GM23338 (cell line): ENCODE data around the gene TMEM120B. TPM values are rescaled to one million over a fixed set of nuclear protein-coding genes. Genes with fewer than 3 reads are reported as not detected.

ENCODE experiments used
- ATAC-seq: fragments of 200-7000 bp; cut with Tn5 transposase; 3 replicates; pipeline ENCODE4 v1.9.1; 2020
- DNase-seq: peaks from one replicate; pipeline ENCODE4 v3.0.0-alpha.2; 2015; ENCODE audit warnings: low spot score
- H2AFZ ChIP-seq: fragments of 200-600 bp; sonication (generic); 2 replicates; pipeline ENCODE4 v1.8.0; 2016; ENCODE audit warnings: antibody characterized with exemption, mild to moderate bottlenecking, moderate library complexity
- H3F3A ChIP-seq: fragments of 200-600 bp; sonication (generic); replicated peaks from 2 replicates; pipeline ENCODE4 v1.8.0; 2017; ENCODE audit warnings: antibody characterized with exemption, mixed run types, low read depth
- H3K27ac ChIP-seq: fragments of 200-600 bp; sonication (generic); 2 replicates; pipeline ENCODE4 v1.6.1; 2016; ENCODE audit warnings: low read depth
- H3K27me3 ChIP-seq: fragments of 200-600 bp; sonication (generic); 2 replicates; pipeline ENCODE4 v1.8.0; 2016; ENCODE audit warnings: mild to moderate bottlenecking, mixed run types, moderate library complexity; ENCODE audit not compliant: insufficient read depth
- H3K36me3 ChIP-seq: fragments of 200-600 bp; sonication (generic); 2 replicates; pipeline ENCODE4 v1.8.0; 2016; ENCODE audit warnings: mild to moderate bottlenecking; ENCODE audit not compliant: insufficient read depth
- H3K4me1 ChIP-seq: fragments of 200-600 bp; sonication (generic); 2 replicates; pipeline ENCODE4 v1.8.0; 2016; ENCODE audit warnings: mild to moderate bottlenecking, moderate library complexity; ENCODE audit not compliant: insufficient read depth
- H3K4me2 ChIP-seq: fragments of 200-600 bp; sonication (generic); 2 replicates; pipeline ENCODE4 v1.7.1; 2017; ENCODE audit warnings: mixed run types
- H3K4me3 ChIP-seq: fragments of 200-600 bp; sonication (generic); 2 replicates; pipeline ENCODE4 v1.6.1; 2016; ENCODE audit warnings: mixed run types
- H3K79me2 ChIP-seq: fragments of 200-600 bp; sonication (generic); replicated peaks from 2 replicates; pipeline ENCODE4 v1.8.0; 2017; ENCODE audit warnings: mild to moderate bottlenecking; ENCODE audit not compliant: insufficient read depth
- H3K9me2 ChIP-seq: fragments of 200-600 bp; sonication (generic); 2 replicates; pipeline ENCODE4 v1.8.0; 2017; ENCODE audit not compliant: insufficient read depth
- H4K20me1 ChIP-seq: fragments of 200-600 bp; sonication (generic); replicated peaks from 2 replicates; pipeline ENCODE4 v1.8.0; 2017; ENCODE audit warnings: mild to moderate bottlenecking; ENCODE audit not compliant: insufficient read depth
- H3K27ac Mint-ChIP-seq: 2 replicates; pipeline ENCODE4 v1.8.0; 2020; ENCODE audit warnings: inconsistent platforms, mild to moderate bottlenecking, moderate library complexity, mixed read lengths
- H3K27me3 Mint-ChIP-seq: 3 replicates; pipeline ENCODE4 v1.8.0; 2022; ENCODE audit warnings: low read depth, mild to moderate bottlenecking, moderate library complexity, mixed read lengths, inconsistent platforms; ENCODE audit not compliant: insufficient read depth, poor library complexity
- H3K36me3 Mint-ChIP-seq: 3 replicates; pipeline ENCODE4 v1.8.0; 2021; ENCODE audit warnings: low read depth, mild to moderate bottlenecking, inconsistent platforms, moderate library complexity, mixed read lengths
- H3K4me1 Mint-ChIP-seq: 3 replicates; pipeline ENCODE4 v1.8.0; 2020; ENCODE audit warnings: mild to moderate bottlenecking, inconsistent platforms, mixed read lengths
- H3K4me3 Mint-ChIP-seq: 3 replicates; pipeline ENCODE4 v1.8.0; 2021; ENCODE audit warnings: moderate library complexity, mild to moderate bottlenecking, inconsistent platforms, mixed read lengths
- H3K9me3 Mint-ChIP-seq: 3 replicates; pipeline ENCODE4 v1.8.0; 2020; ENCODE audit warnings: moderate library complexity, mild to moderate bottlenecking, inconsistent platforms, mixed read lengths
- CREB1 ChIP-seq: fragments of 250-450 bp; sonication (Bioruptor Pico); IDR thresholded peaks from 2 replicates; pipeline ENCODE4 v1.5.0; 2020; ENCODE audit warnings: low read depth, mild to moderate bottlenecking, moderate library complexity
- EZH2 ChIP-seq: fragments of 200-600 bp; sonication (generic); IDR thresholded peaks from one replicate; pipeline ENCODE4 v1.8.0; 2017; ENCODE audit warnings: antibody characterized with exemption, mild to moderate bottlenecking, low read depth; ENCODE audit not compliant: unreplicated experiment
- EZH2phosphoT487 ChIP-seq: fragments of 200-600 bp; sonication (generic); IDR thresholded peaks from one replicate; pipeline ENCODE4 v1.8.1; 2018; ENCODE audit warnings: antibody characterized with exemption; ENCODE audit not compliant: unreplicated experiment
- JUNB ChIP-seq: IDR thresholded peaks from one replicate; pipeline ENCODE4 v1.6.1; 2016; ENCODE audit warnings: antibody characterized with exemption; ENCODE audit not compliant: unreplicated experiment
- NANOG ChIP-seq: IDR thresholded peaks from 2 replicates; pipeline ENCODE4 v1.6.1; 2016; ENCODE audit warnings: antibody characterized with exemption, borderline replicate concordance
- POLR2AphosphoS5 ChIP-seq: IDR thresholded peaks from 2 replicates; pipeline ENCODE4 v1.6.1; 2016; ENCODE audit warnings: antibody characterized with exemption, low read depth
- STAT1 ChIP-seq: IDR thresholded peaks from one replicate; pipeline ENCODE4 v1.6.1; 2016; ENCODE audit warnings: antibody characterized with exemption; ENCODE audit not compliant: unreplicated experiment
- ZNF114 ChIP-seq: fragments of 250-450 bp; sonication (Bioruptor Pico); IDR thresholded peaks from 2 replicates; pipeline ENCODE4 v1.5.0; 2020; ENCODE audit warnings: mild to moderate bottlenecking, moderate library complexity
- ZNF331 ChIP-seq: fragments of 250-450 bp; sonication (Bioruptor Pico); IDR thresholded peaks from 2 replicates; pipeline ENCODE4 v1.5.0; 2020; ENCODE audit warnings: low read depth, mild to moderate bottlenecking, moderate library complexity
- polyA plus RNA-seq: library from polyadenylated mRNA; unstranded; fragments of >200 nt; fragmentation: Nextera tagmentation; extraction: Ambion mirVana; gene quantifications from 2 replicates; pipeline ENCODE4 v1.2.1, GENCODE V29; 2016
- total RNA-seq: library from RNA; depleted of rRNA; stranded (reverse); fragments of >200 nt; shearing (Covaris generic); gene quantifications from 2 replicates; pipeline ENCODE4 v1.2.3, GENCODE V29; 2014
- TF ChIP-seq, protein P1 (sequence below): fragments of 250-450 bp; sonication (Bioruptor Pico); IDR thresholded peaks from 2 replicates; pipeline ENCODE4 v1.5.0; 2020; ENCODE audit warnings: mild to moderate bottlenecking, moderate library complexity
- TF ChIP-seq, protein P2 (sequence below), 2 experiments: fragments of 200-600 bp in 1 of 2; sonication (generic) in 1 of 2; conservative IDR thresholded peaks; 2 replicates each; pipeline versions ENCODE4 v1.5.1 to v1.6.1; 2016 to 2017; ENCODE audit warnings: antibody characterized with exemption in 2 of 2, low read depth in 2 of 2, mild to moderate bottlenecking in 2 of 2, moderate library complexity in 1 of 2
- TF ChIP-seq, protein P3 (sequence below): IDR thresholded peaks from one replicate; pipeline ENCODE4 v1.6.1; 2018; ENCODE audit warnings: antibody characterized with exemption; ENCODE audit not compliant: unreplicated experiment
- TF ChIP-seq, protein P4 (sequence below): IDR thresholded peaks from 2 replicates; pipeline ENCODE4 v1.6.1; 2016; ENCODE audit warnings: antibody characterized with exemption

TMEM120B gene
- total and polyA plus RNA-seq, 2 experiments from 2014 or later: 15.0 to 36.0 TPM

DNA sequence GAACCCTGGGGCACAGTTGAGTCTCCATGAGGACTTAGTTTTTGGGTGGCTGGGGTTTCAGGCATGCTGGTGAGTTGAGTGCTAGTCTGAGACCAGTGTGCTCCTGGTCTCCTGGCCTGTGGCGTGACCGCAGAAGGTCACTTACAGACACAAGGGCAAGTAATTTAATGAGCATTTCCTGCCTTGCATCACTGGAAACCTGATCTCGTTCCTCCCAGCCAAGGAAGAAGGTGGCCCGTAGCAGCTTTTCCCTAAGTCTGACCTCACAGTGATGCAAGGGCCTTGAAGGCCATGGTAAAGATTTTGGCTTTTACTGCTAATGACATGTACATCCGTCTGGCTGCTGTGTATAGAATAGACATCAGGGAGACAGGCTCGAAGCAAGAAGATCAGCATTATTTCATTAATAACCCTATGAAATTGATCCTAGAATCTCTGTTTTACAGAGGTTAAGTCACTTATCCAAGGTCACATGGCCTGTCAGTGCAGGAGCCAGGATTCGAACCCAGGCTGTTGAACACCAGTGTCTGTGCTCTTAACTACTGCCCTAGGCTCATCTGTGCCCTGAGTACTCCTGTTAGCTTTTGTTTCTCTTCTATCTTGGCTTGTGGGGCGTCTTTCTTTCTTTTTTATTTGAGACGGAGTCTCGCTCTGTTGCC is 4.6 kb downstream of the TMEM120B start:
- Mint-ChIP-seq H3K27me3 (peaks cover 13% of the 10 kb centered on the region), H3K27ac (peak overlapping the region; percentile 91), H3K36me3 (peaks cover 34% of the 10 kb centered on the region), H3K4me3 (peak overlapping the region; percentile 20; the same call in 1 of the 3 replicates), H3K9me3 (no peaks in the 10 kb centered on the region; the same call in 1 of the 3 replicates), H3K4me1 (peaks cover 29% of the 10 kb centered on the region; the same call in 2 of the 3 replicates)
- H4K20me1 ChIP-seq: peaks cover 42% of the 10 kb centered on the region
- TF ChIP-seq STAT1: no peak
- no peak for TF ChIP-seq ZNF331 (CRISPR knock-in tag)
- TF ChIP-seq POLR2AphosphoS5: no peak
- no peak for TF ChIP-seq EZH2phosphoT487
- no peak for TF ChIP-seq NANOG
- no peak for TF ChIP-seq JUNB
- TF ChIP-seq, protein P1, sequence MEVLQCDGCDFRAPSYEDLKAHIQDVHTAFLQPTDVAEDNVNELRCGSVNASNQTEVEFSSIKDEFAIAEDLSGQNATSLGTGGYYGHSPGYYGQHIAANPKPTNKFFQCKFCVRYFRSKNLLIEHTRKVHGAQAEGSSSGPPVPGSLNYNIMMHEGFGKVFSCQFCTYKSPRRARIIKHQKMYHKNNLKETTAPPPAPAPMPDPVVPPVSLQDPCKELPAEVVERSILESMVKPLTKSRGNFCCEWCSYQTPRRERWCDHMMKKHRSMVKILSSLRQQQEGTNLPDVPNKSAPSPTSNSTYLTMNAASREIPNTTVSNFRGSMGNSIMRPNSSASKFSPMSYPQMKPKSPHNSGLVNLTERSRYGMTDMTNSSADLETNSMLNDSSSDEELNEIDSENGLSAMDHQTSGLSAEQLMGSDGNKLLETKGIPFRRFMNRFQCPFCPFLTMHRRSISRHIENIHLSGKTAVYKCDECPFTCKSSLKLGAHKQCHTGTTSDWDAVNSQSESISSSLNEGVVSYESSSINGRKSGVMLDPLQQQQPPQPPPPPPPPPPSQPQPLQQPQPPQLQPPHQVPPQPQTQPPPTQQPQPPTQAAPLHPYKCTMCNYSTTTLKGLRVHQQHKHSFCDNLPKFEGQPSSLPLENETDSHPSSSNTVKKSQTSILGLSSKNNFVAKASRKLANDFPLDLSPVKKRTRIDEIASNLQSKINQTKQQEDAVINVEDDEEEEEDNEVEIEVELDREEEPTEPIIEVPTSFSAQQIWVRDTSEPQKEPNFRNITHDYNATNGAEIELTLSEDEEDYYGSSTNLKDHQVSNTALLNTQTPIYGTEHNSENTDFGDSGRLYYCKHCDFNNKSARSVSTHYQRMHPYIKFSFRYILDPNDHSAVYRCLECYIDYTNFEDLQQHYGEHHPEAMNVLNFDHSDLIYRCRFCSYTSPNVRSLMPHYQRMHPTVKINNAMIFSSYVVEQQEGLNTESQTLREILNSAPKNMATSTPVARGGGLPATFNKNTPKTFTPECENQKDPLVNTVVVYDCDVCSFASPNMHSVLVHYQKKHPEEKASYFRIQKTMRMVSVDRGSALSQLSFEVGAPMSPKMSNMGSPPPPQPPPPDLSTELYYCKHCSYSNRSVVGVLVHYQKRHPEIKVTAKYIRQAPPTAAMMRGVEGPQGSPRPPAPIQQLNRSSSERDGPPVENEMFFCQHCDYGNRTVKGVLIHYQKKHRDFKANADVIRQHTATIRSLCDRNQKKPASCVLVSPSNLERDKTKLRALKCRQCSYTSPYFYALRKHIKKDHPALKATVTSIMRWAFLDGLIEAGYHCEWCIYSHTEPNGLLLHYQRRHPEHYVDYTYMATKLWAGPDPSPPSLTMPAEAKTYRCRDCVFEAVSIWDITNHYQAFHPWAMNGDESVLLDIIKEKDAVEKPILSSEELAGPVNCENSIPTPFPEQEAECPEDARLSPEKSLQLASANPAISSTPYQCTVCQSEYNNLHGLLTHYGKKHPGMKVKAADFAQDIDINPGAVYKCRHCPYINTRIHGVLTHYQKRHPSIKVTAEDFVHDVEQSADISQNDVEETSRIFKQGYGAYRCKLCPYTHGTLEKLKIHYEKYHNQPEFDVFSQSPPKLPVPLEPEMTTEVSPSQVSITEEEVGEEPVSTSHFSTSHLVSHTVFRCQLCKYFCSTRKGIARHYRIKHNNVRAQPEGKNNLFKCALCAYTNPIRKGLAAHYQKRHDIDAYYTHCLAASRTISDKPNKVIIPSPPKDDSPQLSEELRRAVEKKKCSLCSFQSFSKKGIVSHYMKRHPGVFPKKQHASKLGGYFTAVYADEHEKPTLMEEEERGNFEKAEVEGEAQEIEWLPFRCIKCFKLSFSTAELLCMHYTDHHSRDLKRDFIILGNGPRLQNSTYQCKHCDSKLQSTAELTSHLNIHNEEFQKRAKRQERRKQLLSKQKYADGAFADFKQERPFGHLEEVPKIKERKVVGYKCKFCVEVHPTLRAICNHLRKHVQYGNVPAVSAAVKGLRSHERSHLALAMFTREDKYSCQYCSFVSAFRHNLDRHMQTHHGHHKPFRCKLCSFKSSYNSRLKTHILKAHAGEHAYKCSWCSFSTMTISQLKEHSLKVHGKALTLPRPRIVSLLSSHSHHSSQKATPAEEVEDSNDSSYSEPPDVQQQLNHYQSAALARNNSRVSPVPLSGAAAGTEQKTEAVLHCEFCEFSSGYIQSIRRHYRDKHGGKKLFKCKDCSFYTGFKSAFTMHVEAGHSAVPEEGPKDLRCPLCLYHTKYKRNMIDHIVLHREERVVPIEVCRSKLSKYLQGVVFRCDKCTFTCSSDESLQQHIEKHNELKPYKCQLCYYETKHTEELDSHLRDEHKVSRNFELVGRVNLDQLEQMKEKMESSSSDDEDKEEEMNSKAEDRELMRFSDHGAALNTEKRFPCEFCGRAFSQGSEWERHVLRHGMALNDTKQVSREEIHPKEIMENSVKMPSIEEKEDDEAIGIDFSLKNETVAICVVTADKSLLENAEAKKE (CRISPR knock-in tag): no peak
- TF ChIP-seq, protein P2, sequence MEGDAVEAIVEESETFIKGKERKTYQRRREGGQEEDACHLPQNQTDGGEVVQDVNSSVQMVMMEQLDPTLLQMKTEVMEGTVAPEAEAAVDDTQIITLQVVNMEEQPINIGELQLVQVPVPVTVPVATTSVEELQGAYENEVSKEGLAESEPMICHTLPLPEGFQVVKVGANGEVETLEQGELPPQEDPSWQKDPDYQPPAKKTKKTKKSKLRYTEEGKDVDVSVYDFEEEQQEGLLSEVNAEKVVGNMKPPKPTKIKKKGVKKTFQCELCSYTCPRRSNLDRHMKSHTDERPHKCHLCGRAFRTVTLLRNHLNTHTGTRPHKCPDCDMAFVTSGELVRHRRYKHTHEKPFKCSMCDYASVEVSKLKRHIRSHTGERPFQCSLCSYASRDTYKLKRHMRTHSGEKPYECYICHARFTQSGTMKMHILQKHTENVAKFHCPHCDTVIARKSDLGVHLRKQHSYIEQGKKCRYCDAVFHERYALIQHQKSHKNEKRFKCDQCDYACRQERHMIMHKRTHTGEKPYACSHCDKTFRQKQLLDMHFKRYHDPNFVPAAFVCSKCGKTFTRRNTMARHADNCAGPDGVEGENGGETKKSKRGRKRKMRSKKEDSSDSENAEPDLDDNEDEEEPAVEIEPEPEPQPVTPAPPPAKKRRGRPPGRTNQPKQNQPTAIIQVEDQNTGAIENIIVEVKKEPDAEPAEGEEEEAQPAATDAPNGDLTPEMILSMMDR (conservative IDR thresholded peaks at IDR 0.05; ENCODE audit: low read depth in 2 of 2): no peak
- TF ChIP-seq, protein P3, sequence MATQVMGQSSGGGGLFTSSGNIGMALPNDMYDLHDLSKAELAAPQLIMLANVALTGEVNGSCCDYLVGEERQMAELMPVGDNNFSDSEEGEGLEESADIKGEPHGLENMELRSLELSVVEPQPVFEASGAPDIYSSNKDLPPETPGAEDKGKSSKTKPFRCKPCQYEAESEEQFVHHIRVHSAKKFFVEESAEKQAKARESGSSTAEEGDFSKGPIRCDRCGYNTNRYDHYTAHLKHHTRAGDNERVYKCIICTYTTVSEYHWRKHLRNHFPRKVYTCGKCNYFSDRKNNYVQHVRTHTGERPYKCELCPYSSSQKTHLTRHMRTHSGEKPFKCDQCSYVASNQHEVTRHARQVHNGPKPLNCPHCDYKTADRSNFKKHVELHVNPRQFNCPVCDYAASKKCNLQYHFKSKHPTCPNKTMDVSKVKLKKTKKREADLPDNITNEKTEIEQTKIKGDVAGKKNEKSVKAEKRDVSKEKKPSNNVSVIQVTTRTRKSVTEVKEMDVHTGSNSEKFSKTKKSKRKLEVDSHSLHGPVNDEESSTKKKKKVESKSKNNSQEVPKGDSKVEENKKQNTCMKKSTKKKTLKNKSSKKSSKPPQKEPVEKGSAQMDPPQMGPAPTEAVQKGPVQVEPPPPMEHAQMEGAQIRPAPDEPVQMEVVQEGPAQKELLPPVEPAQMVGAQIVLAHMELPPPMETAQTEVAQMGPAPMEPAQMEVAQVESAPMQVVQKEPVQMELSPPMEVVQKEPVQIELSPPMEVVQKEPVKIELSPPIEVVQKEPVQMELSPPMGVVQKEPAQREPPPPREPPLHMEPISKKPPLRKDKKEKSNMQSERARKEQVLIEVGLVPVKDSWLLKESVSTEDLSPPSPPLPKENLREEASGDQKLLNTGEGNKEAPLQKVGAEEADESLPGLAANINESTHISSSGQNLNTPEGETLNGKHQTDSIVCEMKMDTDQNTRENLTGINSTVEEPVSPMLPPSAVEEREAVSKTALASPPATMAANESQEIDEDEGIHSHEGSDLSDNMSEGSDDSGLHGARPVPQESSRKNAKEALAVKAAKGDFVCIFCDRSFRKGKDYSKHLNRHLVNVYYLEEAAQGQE: no peak
- TF ChIP-seq, protein P4, sequence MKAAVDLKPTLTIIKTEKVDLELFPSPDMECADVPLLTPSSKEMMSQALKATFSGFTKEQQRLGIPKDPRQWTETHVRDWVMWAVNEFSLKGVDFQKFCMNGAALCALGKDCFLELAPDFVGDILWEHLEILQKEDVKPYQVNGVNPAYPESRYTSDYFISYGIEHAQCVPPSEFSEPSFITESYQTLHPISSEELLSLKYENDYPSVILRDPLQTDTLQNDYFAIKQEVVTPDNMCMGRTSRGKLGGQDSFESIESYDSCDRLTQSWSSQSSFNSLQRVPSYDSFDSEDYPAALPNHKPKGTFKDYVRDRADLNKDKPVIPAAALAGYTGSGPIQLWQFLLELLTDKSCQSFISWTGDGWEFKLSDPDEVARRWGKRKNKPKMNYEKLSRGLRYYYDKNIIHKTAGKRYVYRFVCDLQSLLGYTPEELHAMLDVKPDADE: no peak
- TF ChIP-seq ZNF114: no peak
- no peak for TF ChIP-seq CREB1 (CRISPR knock-in tag)
- no peak for TF ChIP-seq EZH2
- no peaks in the 10 kb centered on the region for H3K9me2 ChIP-seq
- H3K4me1 ChIP-seq: peaks cover 7% of the 10 kb centered on the region
- H3K36me3 ChIP-seq: no peaks in the 10 kb centered on the region
- peak; percentile 47 for DNase-seq
- peak overlapping the region; percentile 65 for H3K27ac ChIP-seq
- no peak overlapping the region for H2AFZ ChIP-seq
- no peak overlapping the region for H3K4me3 ChIP-seq
- H3K79me2 ChIP-seq: peaks cover 93% of the 10 kb centered on the region
- peak overlapping the region; percentile 44; the same call in 1 of the 2 replicates for H3K4me2 ChIP-seq
- no peaks in the 10 kb centered on the region for H3K27me3 ChIP-seq
- ATAC-seq: no peak
- peaks cover 22% of the 10 kb centered on the region; the same call in 1 of the 2 replicates for H3F3A ChIP-seq
